ENCODE results near the gene SMCHD1.
A peak's percentile ranks its signal among the peaks of the same experiment; 100 is the strongest.

DNA sequence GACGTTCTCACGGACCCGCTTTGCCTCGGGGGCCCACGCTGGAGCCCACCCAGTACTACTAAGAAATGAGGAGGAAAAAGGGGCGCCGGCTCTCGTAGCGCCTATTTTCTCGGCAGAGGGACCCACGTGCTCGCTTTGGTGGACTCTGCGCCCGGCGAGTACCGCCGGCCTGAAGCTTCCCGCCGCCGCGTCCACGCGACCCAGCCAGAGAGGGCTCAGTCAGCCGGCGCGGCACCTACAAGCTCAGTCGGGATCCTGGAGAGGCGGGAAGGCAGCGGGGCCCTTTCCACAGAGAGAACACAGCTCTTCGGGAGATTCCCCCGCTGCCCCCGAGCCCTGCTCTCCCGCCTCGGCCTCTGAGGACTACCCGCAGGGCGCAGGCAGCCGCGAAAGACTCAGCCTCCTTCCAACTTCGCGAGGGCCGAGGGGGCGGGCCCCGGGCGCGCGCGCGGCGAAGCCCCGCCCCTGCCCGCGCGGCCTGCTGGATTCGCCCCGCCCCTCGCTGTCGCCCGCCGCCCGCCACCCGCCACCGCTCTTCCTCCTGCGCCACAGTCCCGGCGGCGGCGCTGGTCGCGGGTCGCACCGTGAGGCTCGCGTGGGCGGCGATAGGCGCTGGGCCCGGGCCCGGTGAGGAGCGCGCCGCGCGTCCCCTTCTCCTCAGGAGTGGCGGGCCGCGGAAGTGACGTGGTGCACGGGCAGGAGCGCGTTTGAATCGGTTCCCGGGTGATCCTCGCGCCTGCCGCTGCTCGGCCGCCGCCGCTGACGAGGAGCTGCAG is at the start of gene SMCHD1:
- TF ChIP-seq BHLHE40 (IDR thresholded peaks at IDR 0.05; ENCODE audit: borderline replicate concordance), result no peak
- TF ChIP-seq ELF4 (IDR thresholded peaks at IDR 0.05), result no peak
- no peak for TF ChIP-seq SUZ12 (IDR thresholded peaks at IDR 0.05)
- TF ChIP-seq FOXK2 (IDR thresholded peaks at IDR 0.05), result no peak
- TF ChIP-seq NFRKB (IDR thresholded peaks at IDR 0.05), result no peak
- TF ChIP-seq ARNT (IDR thresholded peaks at IDR 0.05), result no peak
- TF ChIP-seq, protein P1, sequence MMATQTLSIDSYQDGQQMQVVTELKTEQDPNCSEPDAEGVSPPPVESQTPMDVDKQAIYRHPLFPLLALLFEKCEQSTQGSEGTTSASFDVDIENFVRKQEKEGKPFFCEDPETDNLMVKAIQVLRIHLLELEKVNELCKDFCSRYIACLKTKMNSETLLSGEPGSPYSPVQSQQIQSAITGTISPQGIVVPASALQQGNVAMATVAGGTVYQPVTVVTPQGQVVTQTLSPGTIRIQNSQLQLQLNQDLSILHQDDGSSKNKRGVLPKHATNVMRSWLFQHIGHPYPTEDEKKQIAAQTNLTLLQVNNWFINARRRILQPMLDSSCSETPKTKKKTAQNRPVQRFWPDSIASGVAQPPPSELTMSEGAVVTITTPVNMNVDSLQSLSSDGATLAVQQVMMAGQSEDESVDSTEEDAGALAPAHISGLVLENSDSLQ (IDR thresholded peaks at IDR 0.05), result no peak
- no peak for TF ChIP-seq FOXA1 (IDR thresholded peaks at IDR 0.05)
- TF ChIP-seq HDGF (IDR thresholded peaks at IDR 0.05; ENCODE audit: borderline replicate concordance), result no peak
- TF ChIP-seq SP1 (IDR thresholded peaks at IDR 0.05), result no peak
- TF ChIP-seq FOXM1 (IDR thresholded peaks at IDR 0.05; ENCODE audit: borderline replicate concordance), result no peak
- TF ChIP-seq L3MBTL2 (conservative IDR thresholded peaks at IDR 0.05), result peak; percentile 91
- no peak for TF ChIP-seq CTBP1 (IDR thresholded peaks at IDR 0.05; ENCODE audit: borderline replicate concordance)

Measured in HEK293T (cell line).